OCI-LY7 (cell line): Measurements from ENCODE around the gene GALNTL6.

Experiments
- CTCF ChIP-seq: fragments of 200-600 bp; sonication (generic); conservative IDR thresholded peaks from 2 replicates; pipeline ENCODE4 v1.5.1; 2014; ENCODE audit warnings: mild to moderate bottlenecking, antibody characterized with exemption, low read length, moderate library complexity, mixed read lengths
- EZH2phosphoT487 ChIP-seq: fragments of 200-600 bp; sonication (generic); IDR thresholded peaks from 2 replicates; pipeline ENCODE4 v1.6.1; 2018; ENCODE audit warnings: low read depth, borderline replicate concordance, mild to moderate bottlenecking, mixed run types, antibody characterized with exemption, low read length, moderate library complexity, mixed read lengths

GRCh38 chr4:173076903-173077634 is 1263.9 kb downstream of the GALNTL6 start:
- TF ChIP-seq CTCF, result no peak
- TF ChIP-seq EZH2phosphoT487, result no peak
